GM12892 (cell line): ENCODE results near the gene APOD.
"Not testable (repeated sequence)": the region's sequence is repeated elsewhere in the genome, so short reads cannot be mapped to it uniquely, and the experiment has no call there.

Experiments
- DNase-seq: peaks from one replicate; pipeline ENCODE4 v3.0.0; 2011; ENCODE audit not compliant: insufficient read length
- FAIRE-seq: peaks from 2 replicates; lab custom pipeline; 2011; peaks lifted over from hg19 to GRCh38; lab: Jason Lieb, UNC
- POLR2A ChIP-seq: IDR thresholded peaks from 2 replicates; pipeline ENCODE4 v1.6.1; 2011; ENCODE audit warnings: low read depth, low read length, control low read depth
- POLR2AphosphoS5 ChIP-seq: IDR thresholded peaks from 2 replicates; pipeline ENCODE4 v1.6.1; 2011; ENCODE audit warnings: low read depth, low read length, control low read depth
- TAF1 ChIP-seq: IDR thresholded peaks from 2 replicates; pipeline ENCODE4 v1.6.1; 2011; ENCODE audit warnings: low read depth, mild to moderate bottlenecking, control low read depth, low read length, borderline replicate concordance

The APOD gene

DNA sequence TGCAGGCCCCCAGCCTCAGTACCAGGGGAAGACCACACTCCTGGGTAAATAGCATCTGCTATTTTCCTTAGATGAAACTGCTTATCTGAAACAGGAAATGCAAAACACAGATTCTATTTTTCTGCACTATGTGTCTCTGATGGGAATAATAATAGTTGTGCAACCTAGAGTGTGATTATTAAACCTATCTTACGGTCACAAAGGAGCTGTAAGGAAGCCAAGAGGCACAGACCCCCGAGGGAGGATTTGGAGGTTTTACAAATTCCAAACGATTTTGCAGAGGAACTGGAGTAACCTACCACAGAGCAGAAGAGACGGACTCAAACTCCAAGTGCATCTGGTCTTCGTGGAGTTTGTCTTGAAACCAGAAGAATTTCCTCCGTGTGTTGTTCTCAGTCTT, 14.1 kb upstream of the APOD start:
- FAIRE-seq = no peak
- DNase-seq = no peak
- no peak for TF ChIP-seq TAF1
- no peak for TF ChIP-seq POLR2AphosphoS5
- TF ChIP-seq POLR2A = no peak

DNA sequence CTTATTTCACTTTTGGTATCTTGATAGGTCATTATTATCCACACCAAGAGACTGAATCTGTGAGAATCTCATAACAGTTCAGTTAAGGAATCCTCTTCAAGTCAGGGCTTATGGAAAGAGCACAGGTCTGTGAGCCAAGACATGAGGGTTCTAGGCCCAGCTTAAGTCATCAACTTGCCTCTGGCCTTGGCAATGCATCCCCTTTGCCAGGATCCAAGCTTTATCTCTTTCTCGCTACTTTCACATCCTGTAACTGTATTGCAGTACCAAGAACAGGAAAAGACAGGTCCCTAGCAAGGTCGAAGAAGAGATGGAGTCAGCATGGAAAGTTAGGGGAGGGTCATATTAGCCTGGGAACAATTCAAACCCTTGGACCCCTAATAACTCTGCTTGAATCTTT, 13.5 kb upstream of the APOD start:
- FAIRE-seq (no peak), DNase-seq (no peak)
- TF ChIP-seq POLR2AphosphoS5 (no peak), POLR2A (no peak), TAF1 (no peak)

DNA sequence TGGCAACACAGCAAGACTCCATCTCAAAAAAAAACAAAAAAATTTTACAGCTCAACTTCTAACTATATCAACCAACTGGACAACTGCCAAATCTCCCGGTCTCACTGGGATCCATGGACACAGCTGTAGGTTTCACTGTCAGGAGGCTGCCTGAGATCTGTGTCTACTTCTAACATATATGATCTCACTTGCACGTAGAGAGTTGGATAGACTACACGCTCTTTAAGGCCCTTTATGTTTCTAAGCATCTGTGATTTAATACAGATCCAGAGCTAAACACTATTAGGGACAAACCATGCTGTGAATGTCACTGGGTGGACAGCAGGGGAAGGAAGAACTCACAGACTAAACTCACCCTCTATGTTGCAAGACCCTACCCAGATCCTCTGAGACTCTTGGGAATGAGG, 13.0 kb upstream of the APOD start:
- no peak for TF ChIP-seq TAF1
- no peak for TF ChIP-seq POLR2AphosphoS5
- no peak for TF ChIP-seq POLR2A
- FAIRE-seq = no peak
- DNase-seq = no peak

DNA sequence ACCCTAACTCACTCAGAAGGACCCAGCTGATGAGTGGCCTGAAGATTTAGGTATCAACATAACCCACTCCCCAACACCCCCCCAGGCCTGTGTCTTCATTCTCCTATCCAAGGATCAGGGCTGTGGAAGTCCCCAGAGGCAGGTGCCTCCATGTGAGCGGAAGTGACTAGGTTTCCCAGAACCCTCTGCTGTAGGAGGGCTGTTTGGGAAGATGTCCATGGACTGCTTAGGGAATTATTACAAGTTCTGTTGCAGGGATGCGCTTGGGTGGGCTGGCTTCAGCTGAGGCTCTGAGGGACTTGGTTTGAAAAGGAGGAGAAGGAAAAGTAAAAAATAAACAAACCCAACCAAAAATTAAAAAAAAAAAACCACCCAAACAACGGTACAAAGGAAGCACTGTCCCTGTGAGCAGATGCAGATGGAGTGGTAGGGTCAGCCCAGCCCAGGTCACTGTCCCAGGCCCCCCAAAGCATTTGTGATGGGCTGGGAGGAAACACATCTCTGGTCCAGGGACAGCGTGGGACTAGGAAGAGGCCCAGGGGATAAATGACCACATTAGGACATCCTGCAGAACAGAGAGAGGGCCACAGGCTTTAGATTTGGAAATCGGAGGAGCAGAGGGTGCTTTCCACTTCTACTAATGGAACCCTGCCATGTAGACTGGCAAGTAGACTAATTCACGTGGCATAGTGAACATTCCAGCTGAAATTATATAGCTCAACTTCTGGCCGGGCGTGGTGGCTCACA, 12.2 kb upstream of the APOD start:
- FAIRE-seq = no peak
- no peak for DNase-seq
- TF ChIP-seq POLR2AphosphoS5 = no peak
- TF ChIP-seq POLR2A = no peak
- no peak for TF ChIP-seq TAF1

DNA sequence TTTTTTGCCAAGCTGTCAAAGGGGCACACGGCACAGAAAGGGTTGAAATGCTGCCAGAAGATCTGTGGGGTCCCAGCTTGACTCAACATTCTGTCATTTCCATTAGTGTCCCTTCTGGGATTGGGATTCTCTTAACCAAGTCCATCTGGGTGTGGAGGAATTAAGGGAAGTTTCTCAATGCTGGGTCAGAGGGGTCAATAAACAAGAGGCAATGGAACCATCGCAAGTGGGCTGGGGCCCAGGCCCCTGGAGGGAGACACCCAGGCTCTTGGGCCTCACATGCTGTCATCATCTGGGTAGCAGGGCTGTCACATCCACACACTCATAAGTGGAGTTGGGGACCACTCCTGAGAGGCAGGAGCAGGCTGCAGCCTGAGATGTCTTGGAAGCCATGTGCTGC, 8.1 kb upstream of the APOD start:
- TF ChIP-seq TAF1 = no peak
- no peak for TF ChIP-seq POLR2A
- TF ChIP-seq POLR2AphosphoS5 = no peak
- DNase-seq = no peak
- no peak for FAIRE-seq

DNA sequence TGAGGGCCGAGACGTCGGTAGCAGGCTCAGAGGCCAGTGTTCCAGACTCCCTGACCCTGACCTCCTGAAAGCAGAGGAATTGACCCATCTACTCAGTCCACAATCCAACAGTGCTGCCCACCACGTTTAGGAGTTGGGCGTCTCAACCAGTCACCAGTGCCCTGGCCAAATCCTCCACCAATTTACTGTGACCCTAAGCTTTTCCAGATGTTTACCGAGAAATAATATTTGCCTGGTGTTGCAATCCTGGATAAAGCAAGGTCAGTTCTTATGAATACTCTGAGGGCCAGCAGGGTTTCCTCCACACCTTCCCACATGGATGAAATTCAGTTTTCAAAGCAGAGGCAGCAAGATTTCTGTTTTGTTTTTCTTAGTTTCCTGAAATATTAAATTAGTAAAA, 7.5 kb upstream of the APOD start:
- TF ChIP-seq POLR2AphosphoS5 = no peak
- FAIRE-seq (no peak), DNase-seq (no peak)

DNA sequence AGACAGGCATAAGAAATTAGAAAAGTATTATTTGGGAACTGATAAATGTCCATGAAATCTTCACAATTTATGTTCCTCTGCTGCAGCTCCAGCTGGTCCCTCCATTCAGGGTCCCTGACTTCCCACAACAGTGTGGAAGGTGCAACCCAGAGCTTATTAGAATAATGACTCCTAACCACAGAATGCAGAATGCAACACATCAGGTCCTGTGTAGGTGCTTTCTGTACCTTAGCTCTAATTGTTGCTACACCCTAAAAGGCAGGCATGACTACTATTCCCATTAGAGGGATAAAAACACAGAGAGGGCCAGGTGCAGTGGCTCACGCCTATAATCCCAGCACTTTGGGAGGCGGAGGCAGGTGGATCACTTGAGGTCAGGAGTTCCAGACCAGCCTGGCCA, 6.6 kb upstream of the APOD start:
- not testable (repeated sequence) for FAIRE-seq, DNase-seq

DNA sequence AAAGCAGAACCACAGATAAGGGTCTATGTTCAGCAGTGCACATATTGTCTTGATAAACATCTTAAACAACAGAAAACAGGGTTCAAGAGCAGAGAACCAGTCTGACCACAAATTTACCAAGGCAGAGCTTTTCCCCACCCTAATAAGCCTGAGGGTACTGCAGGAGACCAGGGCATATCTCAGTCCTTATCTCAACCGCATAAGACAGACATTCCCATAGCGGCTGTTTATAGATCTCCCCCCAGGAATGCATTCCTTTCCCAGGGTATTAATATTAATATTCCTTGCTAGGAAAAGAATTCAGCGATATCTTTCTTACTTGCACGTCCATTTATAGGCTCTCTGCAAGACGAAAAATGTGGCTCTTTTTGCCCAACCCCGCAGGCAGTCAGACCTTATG, 6.1 kb upstream of the APOD start:
- FAIRE-seq, DNase-seq: not testable (repeated sequence)

DNA sequence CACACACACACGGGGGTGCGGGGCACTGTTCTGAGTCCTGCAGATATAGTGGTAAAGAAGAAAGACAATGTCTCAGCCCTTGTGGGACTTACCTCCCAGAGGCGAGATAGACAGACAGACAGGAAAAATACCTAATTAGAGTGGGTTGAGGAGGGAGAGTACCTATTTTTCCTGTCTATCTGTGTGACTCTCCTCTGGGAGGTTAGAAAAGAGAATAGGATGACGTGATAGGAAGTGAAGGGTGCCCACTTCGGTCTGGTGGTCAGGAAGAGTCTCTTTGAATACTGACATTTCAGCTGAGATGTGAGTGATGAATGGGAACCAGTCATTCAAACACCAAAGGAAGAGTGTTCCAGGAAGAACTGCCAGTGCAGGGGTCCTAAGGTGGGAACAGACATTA, 4.1 kb upstream of the APOD start:
- FAIRE-seq (no peak), DNase-seq (no peak)
- TF ChIP-seq TAF1 = no peak
- no peak for TF ChIP-seq POLR2A
- TF ChIP-seq POLR2AphosphoS5 = no peak

DNA sequence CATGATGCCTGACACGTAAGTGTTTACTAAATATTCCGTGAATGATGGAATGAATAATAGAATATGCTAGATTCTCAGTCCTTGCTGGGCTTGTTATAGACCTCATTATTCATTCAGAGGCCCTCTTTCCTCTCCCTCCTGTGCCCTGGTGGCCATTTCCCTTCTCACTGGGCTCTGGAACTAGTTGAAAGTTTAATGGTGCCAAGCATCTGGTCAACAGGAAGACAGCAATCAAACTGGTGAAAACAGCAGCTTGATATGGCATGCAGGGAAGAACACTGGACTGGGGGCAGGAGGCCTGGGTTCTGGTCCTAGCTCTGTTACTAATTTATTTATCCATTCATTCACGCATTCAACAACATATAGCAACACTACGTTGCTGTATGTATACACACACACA, 3.7 kb upstream of the APOD start:
- no peak for DNase-seq
- TF ChIP-seq POLR2AphosphoS5 = no peak
- no peak for FAIRE-seq

DNA sequence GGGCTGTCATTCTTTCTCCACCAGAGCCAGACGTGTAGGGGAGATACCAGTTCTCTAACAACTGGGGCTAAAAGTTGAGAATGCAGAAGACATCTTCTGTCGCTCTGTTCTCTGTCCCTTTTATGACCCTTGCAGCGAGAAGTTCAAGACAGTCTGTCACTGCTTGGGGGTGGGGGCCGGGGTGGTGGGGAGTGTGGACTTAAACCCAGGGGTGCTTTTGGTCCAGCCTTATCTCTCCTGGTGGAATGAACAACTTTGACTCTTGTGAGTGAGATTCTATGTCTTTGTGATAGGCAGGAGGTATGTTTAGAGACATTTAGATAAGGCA, 767 bp upstream of the APOD start:
- TF ChIP-seq POLR2A (no peak), POLR2AphosphoS5 (no peak)
- DNase-seq (no peak), FAIRE-seq (no peak)

DNA sequence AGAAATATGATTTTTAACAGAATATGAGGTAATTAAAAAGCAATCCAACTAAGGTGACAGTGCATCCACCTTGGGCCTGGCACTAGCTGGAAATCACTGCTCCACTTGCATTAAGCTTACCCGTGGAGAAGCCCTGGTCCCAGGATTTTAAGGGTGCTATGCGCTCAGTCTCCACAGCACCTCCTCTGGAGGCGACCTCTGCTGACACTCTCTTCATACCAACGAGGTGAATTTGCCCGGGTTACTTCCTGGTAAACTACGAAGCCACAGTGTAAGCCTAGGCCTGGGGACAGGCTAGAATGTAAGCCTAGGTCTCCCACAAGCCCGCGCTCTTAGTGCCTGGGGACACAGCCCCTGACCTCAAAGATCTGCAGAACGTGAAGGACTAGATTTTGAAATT, 793 bp downstream of the APOD start:
- FAIRE-seq = no peak
- TF ChIP-seq POLR2A (no peak), POLR2AphosphoS5 (no peak), TAF1 (no peak)
- no peak for DNase-seq

DNA sequence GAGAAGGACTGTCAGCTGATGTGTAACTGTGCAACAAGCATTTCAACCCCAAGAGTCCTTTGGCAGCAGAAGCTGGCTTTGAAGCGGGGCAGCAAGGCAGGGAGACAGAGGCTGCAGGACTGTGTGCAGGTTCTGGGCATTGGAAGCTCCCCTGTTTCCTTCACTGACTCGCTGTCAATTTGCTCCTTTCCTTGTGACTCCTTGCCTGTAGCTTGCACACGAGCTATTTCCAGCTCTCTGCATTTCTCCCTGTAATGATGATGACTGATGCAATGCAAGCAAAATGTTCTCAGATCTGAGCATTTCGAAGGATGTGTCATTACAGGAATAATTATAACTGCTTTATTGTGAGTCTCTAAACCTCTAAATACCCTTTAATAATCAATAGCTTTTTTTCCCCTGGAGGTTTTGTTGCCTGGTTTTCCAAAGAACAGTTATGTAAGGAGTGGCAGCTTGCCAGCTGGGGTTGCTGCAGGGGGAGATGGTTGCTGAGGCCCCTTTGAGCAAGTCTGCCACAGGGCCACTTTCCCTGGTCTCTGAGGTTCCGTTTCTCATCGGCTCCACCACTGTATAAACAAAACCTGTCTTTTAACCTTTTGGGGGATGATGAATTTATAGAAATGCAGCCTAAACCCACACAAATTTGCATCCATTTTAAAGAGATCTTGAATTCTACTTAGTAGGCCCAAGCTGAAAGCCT, 2.8 kb downstream of the APOD start:
- FAIRE-seq = no peak

More for the DNA sequence above, 2.8 kb downstream of the APOD start:
- no peak for TF ChIP-seq TAF1
- TF ChIP-seq POLR2A = no peak
- TF ChIP-seq POLR2AphosphoS5 = no peak
- DNase-seq = no peak
